A673 (cell line): ENCODE data around the gene OR2C1.

Experiments used
- CTCF ChIP-seq: fragments of 300-800, 200-600 bp; sonication (generic); conservative IDR thresholded peaks from 2 replicates; pipeline ENCODE4 v1.5.1; 2017; ENCODE audit warnings: low read depth, mild to moderate bottlenecking, antibody characterized with exemption, low read length, moderate library complexity, mixed read lengths
- EZH2 ChIP-seq: fragments of 200-600 bp; sonication (generic); IDR thresholded peaks from 2 replicates; pipeline ENCODE4 v1.6.1; 2017; ENCODE audit warnings: borderline replicate concordance, low read depth, mild to moderate bottlenecking, mixed read lengths, antibody characterized with exemption, low read length; ENCODE audit not compliant: poor library complexity, severe bottlenecking

GRCh38 chr16:3400446-3400778, 44.7 kb downstream of the OR2C1 start:
- TF ChIP-seq CTCF: no peak
- TF ChIP-seq EZH2: no peak
